Hepatic stellate cell (primary cell): Measurements from ENCODE around the gene MT1H.
"Not testable (repeated sequence)": the region's sequence is repeated elsewhere in the genome, so short reads cannot be mapped to it uniquely, and the experiment has no call there.

Experiments
- DNase-seq: peaks from one replicate; pipeline ENCODE4 v3.0.0; 2011; ENCODE audit warnings: low spot score

The MT1H gene

DNA sequence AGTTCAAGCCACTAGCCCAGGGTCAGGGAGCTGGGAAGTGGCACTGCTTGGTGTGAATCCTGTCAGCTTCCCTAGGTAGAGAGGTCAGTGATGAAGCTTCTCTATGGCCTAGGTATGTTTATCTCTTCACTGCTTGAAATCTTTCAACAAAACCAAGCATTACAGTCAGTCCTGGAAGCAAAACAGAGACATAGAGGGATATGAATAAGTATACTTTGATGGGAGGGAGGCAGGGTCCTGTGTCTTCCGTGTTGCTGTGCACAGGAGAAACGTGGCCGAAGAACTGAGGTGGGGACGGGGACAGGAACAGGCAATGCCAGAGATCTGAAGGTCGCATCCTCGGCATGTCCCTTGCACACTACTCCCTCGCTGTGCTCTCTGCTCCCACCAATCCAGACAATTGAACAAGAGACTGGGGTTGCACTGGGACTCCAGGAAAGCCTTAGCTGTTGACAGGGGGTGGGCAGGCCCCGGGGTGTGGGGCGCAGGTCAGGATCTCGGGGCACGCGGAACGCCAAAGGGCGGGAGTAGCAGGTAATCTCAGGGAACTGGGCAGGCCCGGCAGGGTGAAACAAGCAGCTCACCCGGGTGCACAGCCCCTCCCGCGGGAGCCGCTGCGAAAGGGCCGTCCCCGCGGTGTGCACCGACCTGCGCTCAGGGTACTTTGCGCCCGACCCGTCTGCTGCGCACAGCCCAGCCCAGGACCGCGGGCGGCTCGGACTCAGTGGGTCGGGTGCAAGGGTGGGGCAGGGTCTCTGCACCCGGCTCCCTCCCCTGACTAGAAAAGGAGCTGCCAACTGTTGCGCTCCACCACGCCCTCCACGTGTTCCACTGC is at the start of gene MT1H:
Gene MT1H (plus strand): TSS at position 810 of the 835 bp plus-strand sequence. CDS start 71 bp downstream, outside the sequence.
- no peak for DNase-seq

DNA sequence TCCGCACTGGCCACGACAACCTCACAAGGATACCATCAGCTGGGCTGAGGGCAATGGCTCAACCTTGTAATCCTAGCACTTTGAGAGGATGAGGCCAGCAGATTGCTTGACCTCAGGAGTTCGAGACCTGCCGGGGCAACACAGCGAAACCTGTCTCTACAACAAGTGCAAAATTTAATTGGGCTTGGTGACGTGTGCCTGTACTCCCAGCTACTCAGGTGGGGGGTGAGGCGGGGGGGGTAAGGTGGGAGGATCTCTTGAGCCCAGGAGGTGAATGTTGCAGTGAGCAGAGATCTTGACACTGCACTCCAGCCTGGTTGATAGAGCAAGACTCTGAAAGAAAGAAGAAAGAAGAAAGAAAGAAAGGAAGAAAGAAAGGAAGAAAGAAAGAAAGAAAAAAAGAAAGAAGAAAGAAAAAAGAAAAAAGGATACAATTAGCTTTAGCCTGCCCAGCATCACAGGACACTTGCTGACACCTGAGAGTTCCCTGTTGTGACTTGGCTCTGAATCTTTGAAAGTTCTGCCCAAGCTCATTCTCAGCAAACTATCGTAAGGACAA is 49.2 kb upstream of the MT1H start:
- no peak for DNase-seq

DNA sequence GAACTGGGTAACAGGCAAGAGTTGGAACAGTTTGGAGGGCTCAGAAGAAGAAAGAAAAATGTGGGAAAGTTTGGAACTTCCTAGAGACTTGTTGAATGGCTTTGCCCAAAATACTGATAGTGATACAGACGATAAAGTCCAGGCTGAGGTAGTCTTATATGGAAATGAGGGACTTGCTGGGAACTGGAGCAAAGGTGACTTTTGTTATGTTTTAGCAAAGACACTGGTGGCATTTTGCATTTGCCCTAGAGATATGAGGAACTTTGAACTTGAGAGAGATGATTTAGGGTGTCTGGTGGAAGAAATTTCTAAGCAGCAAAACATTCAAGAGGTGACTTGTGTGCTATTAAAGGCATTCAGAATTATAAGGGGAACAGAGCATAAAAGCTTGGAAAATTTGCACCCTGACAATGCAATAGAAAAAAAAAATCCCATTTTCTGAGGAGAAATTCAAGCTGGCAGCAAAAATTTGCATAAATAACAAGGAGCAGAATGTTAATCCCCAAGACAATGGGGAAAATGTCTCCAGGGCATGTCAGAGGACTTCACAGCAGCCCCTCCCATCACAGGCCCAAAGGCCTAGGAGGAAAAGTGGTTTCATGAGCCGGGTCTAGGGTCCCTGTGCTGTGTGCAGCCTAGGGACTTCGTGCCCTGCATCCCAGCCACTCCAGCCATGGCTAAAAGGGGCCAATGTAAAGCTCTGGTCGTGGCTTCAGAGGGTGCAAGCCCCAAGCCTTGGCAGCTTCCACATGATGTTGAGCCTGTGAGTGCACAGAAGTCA is 47.8 kb upstream of the MT1H start:
- not testable (repeated sequence) for DNase-seq

DNA sequence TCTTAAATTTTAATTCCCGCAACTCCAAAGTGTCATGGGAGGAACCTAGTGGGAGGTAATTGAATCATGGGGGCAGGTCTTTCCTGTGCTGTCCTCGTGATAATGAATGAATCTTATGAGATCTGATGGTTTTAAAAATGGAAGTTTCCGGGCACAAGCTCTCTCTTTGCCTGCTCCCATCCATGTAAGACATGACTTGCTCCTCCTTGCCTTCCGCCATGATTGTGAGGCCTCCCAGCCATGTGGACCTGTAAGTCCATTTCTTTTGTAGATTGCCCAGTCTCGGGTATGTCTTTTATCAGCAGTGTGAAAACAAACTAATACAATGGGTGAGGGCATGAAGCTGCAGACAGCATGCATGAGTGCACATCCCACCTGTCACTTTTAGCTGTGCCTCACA is 46.4 kb upstream of the MT1H start:
- not testable (repeated sequence) for DNase-seq

DNA sequence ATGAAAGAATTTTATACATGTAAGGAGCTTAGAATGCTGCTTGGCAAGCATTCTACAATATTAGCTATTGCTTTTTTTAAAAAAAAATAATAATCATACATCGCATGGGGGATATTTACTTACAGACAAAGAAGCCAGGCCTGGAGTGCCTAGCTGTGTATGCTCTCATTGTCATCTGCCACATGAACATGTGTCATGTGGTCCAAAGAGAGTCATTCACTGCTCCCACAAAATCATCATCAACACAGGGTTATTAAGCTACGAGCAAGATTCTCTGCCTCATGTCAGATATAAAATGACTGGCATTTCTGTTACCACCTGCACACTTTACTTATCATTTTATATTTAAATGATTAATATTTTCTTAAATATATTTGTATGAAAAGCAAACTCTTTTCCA is 46.0 kb upstream of the MT1H start:
- no peak for DNase-seq

DNA sequence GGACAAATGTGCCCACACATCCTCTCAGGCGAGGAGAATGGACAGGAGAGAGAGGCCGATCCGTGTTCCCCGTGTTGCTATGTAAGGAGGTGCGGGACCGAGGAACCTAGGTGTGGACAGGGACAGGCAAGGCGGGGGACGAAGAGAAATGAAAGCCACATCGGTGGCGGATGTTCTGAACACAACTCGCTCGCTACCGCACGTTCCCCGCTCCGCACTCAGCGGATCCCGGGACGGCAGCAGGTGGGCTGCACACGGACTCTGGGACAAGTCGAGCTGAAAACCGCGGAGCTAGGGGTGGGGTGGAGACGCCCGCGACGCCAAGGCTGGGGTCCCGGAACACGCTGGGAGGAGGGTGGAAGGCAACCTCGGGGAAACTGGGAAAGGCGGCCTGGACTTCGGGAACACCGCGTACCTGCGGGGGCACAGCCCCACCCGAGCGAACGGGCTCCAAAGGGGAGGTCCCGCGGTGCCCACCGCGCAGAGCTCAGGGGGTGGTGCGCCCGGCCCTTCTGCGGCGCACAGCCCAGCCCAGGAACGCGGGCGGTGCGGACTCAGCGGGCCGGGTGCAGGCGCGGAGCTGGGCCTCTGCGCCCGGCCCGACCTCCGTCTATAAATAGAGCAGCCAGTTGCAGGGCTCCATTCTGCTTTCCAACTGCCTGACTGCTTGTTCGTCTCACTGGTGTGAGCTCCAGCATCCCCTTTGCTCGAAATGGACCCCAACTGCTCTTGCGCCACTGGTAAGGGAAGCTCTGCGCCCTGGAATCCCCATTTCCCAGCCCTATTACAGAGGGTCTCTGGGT is 44.3 kb upstream of the MT1H start, which contains the start of gene MT1E:
Gene MT1E (plus strand): TSS at position 642 of the 803 bp plus-strand sequence. CDS start 71 bp downstream, at position 713.
- DNase-seq: peak; percentile 88

DNA sequence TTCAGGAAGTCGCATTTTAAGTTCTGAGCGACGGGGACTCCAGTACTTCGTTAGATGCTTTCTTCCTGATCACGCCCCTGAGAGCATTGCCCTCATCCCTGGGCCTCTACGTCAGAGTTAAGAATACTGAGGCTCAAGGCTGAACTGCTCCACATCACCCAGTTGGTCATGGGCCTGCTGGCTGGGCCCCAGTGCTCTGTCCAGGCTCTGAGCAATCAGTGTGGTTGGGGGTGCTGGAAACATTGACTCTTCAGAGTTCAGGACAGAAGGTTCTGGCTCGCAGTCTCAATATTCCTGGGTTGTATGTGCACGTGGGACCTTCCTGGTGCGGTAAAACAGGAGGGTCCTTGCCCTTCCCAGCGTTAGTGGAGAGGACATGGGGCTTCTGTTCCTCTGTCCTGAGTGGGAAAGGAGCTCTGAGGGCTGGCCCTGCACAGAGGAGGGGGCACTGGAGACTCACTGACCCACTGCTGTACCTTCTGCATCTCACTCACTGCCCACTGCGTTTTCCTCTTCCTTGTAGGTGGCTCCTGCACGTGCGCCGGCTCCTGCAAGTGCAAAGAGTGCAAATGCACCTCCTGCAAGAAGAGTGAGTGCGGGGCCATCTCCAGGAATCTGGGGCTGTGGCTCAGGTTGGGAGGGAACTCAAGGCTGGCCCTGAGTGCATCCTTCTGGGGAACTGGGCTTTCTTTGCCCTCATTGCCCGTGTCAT is 43.5 kb upstream of the MT1H start:
- peak; percentile 71 for DNase-seq

DNA sequence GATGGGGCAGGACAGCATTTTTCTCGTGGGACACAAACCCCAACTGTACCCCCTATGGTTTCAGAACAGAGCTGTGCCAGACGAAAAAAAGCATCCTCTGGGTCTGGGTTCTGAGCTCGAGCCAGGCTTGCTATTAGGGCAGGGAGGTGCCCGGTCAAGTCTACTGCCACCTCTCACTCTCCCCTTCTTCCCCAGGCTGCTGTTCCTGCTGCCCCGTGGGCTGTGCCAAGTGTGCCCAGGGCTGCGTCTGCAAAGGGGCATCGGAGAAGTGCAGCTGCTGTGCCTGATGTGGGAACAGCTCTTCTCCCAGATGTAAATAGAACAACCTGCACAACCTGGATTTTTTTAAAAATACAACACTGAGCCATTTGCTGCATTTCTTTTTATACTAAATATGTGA is 42.9 kb upstream of the MT1H start:
- no peak for DNase-seq

DNA sequence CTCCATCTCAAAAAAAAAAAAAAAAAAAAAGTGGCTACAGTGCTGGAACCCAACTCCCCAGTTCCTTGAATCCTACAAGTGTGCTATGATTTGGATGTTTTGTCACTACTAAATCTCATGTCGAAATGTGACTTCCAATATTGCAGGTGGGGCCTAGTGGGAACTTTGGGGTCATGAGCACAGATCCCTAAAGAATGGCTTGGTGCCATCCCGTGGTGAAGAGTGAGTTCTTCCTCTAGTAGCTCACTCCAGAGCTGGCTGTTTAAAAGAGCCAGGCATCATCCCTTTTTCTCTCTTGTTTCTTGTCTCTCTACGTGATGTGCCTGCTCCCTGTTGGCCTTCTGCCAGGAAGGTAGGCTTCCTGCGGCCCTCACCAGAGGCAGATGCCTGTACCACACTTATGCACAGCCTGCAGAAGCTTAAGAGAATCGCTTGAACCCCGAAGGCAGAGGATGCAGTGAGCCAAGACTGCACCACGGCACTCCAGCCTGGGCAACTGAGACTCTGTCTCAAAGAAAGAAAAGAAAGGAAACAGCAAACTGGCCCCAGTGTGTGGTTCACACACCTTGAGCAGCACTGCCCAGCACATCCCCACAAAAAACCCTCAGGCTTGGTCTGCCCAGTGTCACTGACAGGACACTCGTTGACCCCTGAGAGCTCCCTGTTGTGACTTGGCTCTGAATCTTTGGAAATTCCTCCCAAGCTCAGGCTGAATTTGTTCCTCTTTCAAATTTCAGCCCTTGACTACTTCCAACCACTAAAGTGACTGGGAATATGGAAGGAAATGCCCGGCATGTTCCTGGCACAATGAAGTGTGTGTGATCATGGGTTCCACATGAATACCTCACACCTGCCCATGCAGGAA is 40.9 kb upstream of the MT1H start:
- DNase-seq: no peak

DNA sequence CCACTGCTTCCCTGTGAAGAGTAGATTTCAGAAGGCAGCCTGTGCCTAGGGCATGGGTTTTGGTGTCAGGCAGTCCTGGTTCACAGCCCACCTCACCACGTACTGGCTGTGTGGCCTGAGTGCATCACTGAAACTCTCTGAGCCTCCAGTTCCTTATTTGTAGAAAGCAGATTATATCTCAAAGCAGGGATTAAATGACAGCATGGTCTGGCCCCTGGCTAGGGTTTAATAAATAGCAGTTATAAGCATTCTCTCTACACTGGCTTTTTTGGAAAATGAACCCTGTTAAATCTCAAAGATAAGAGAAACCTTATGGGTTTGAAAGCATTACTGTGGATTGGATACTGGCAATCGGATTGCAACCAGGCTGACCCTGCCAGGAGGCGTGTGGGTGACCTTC is 40.1 kb upstream of the MT1H start:
- DNase-seq: no peak

DNA sequence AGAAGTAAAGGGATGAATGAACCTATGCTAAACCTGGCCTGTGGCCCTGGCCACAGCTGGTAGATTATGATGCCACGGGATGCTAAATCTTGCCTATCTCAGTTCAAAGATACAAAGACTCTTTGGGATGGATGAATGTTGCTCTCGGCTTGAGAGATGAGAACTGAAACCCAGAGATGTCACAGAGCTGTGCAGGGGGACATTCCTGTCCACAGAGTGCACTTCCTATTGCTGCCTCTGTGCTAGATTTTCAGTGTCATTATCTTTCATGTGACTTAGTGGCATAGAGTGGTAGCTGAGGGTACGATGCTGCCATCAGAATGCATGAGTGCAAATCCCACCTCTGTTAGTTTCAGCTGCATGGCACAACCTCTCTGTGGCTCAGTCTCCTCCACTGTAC is 39.5 kb upstream of the MT1H start:
- DNase-seq: no peak

DNA sequence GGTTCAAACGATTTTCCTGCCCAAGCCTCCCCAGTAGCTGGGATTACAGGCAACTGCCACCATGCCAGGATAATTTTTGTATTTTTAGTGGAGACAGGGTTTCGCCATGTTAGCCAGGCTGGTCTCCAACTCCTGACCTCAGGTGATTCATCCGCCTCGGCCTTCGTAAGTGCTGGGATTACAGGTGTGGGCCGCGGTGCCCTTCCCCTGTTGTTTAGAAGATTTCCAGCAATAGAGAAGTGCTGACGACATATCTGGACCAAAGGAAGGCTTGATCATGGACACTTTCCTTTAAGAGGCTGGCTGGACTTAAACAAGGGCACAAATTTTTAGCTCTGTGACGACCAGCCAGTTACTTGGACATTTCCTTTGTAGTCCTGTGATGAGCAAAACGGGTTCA is 38.4 kb upstream of the MT1H start:
- no peak for DNase-seq

DNA sequence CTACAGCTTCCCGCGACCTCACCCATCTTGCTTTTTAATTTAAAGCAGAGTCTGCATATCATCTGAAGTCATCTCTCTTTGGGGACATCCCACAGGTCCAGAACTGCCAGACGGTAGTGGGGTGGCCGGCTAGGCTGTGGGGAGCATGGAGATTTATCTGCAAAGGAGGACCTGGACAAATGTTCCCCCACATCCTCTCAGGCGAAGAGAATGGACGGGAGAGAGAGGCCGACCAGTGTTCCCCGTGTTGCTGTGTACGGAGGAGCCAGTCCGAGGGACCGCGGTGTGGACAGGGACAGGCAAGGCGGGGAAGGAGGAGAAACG is 37.8 kb upstream of the MT1H start:
- DNase-seq: no peak

DNA sequence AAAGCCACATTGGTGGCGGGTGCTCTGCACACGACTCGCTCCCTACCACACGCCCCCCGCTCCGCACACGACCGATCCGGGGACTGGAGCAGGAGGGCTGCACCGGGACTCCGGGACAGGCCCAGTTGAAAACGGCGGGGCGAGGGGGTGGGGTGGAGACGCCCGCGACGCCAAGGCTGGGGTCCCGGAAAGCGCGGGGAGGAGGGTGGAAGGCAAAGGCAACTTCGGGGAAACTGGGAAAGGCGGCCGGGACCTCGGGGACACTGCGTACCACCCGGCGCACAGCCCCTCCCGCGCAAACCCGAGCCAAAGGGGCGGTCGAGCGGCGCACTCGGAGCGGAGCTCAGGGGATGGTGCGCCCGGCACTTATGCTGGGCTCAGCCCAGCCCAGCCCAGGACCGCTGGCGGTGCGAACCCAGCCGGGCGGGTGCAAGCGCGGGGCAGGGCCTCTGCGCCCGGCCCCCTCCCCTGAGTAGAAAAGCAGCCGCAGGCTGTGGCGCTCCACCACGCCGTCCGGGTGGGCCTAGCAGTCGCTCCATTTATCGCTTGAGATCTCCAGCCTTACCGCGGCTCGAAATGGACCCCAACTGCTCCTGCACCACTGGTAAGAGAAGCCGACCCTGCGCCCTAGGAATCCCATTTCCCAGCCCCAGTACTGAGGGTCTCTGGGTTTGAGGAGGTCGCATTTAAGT is 37.3 kb upstream of the MT1H start, which contains the start of gene MT1M:
Gene MT1M (plus strand): TSS at position 504 of the 692 bp plus-strand sequence. CDS start 73 bp downstream, at position 577.
- DNase-seq: peak; percentile 71

DNA sequence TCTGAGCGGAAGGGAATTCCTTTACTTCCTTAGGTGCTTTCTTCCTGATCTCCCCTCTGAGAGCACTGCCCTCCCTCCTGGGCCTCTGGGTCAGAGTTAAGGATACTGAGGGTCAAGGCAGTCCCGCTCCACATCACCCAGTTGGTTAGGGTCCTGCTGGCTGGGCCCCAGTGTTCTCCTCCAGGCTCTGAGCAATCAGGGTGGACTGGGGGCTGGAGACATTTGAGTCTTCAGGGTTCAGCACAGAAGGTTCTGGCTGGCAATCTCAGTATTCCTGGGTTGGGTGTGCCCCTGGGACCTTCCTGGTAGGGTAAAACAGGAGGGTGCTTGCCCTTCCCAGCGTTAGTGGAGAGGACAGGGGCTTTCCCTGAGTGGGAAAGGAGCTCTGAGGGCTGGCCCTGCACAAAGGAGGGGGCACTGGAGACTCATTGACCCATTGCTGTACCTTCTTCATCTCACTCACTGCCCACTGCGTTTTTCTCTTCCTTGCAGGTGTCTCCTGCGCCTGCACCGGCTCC is 36.7 kb upstream of the MT1H start:
- DNase-seq: no peak

DNA sequence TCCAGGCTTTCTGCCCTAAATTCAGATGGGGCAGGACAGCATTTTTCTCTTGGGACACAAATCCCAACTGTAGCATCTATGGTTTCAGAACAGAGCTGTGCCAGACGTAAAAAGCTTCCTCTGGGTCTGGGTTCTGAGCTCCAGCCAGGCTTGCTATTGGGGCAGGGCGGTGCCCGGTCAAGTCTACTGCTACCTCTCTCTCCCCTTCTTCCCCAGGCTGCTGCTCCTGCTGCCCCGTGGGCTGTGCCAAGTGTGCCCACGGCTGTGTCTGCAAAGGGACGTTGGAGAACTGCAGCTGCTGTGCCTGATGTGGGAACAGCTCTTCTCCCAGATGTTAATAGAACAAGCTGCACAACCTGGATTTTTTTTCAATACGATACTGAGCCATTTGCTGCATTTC is 36.1 kb upstream of the MT1H start:
- DNase-seq: no peak

DNA sequence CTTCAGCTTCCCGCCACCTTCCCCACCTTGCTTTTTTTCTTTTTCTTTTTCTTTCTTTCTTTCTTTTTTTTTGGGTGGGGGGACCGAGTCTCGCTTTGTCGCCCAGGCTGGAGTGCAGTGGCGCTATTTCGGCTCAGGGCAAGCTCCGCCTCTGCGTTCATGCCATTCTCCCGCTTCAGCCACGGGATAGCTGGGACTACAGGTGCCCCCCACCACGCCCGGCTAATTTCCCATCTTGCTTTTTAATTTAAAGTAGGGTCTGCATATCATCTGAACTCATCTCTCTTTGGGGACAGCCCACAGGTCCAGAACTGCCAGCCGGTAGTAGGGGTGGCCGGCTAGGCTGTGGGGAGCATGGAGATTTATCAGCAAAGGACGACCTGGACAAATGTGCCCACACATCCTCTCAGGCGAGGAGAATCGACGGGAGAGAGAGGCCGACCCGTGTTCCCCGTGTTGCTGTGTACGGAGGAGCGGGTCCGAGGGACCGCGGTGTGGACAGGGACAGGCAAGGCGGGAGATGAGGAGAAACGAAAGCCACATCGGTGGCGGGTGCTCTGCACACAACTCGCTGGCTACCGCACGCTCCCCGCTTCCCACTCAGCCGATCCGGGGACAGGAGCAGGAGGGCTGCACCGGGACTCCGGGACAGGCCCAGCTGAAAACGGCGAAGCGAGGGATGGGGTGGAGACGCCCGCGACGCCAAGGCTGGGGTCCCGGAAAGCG is 34.7 kb upstream of the MT1H start:
- no peak for DNase-seq

DNA sequence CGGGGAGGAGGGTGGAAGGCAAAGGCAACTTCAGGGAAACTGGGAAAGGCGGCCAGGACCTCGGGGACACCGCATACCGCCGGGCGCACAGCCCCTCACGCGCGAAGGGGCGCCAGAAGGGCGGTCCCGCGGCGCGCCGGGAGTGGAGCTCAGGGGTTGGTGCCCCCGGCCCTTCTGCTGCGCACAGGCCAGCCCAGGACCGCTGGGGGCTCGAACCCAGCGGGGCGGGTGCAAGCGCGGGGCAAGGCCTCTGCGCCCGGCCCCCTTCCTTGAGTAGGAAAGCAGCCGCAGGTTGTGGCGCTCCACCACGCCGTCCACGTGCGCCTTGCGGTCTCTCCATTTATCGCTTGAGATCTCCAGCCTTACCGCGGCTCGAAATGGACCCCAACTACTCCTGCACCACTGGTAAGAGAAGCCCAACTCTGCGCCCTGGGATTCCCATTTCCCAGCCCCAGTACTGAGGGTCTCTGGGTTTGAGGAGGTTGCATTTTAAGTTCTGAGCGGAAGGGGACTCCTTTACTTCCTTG is 34.1 kb upstream of the MT1H start:
- DNase-seq: no peak
